ENCODE measurements around the gene SYTL5. TPM values are rescaled to one million over a fixed set of nuclear protein-coding genes. Genes with fewer than 3 reads are reported as not detected.

Gene SYTL5
- total and polyA plus RNA-seq, 2 experiments from 2014 or later = 0.23 to 0.35 TPM

DNA sequence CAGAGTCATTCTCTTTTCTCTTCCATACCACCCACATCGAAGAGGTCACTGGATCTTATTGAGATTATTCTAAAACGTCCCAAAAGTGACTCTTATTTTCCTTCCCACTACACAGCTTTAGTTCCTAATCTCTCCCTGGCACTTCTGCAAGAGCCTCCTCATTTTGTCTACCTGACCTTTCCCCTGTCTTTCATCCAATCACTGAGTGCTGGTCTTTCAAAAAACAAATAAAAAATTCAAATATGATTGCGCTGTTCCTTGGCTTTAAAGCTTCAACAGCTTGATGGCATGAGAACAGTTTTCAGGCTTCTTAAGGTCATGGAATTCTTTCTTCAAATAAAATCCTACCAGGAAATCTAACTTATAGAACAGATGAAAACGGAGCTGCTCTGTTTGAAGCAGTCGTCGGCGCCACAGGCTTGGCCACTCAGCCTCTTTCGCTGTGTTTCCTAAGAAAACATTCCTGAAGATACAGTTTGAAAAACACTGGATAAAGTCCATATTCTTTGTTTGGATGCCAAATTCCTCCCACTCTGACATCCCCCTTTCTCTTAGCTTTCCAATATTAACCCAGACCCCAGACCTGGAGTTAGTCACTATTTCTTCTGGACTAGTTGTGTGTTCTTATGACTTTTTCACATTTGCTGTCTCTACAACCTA is 12.5 kb downstream of the SYTL5 start (continued):
- TF ChIP-seq, protein P1, sequence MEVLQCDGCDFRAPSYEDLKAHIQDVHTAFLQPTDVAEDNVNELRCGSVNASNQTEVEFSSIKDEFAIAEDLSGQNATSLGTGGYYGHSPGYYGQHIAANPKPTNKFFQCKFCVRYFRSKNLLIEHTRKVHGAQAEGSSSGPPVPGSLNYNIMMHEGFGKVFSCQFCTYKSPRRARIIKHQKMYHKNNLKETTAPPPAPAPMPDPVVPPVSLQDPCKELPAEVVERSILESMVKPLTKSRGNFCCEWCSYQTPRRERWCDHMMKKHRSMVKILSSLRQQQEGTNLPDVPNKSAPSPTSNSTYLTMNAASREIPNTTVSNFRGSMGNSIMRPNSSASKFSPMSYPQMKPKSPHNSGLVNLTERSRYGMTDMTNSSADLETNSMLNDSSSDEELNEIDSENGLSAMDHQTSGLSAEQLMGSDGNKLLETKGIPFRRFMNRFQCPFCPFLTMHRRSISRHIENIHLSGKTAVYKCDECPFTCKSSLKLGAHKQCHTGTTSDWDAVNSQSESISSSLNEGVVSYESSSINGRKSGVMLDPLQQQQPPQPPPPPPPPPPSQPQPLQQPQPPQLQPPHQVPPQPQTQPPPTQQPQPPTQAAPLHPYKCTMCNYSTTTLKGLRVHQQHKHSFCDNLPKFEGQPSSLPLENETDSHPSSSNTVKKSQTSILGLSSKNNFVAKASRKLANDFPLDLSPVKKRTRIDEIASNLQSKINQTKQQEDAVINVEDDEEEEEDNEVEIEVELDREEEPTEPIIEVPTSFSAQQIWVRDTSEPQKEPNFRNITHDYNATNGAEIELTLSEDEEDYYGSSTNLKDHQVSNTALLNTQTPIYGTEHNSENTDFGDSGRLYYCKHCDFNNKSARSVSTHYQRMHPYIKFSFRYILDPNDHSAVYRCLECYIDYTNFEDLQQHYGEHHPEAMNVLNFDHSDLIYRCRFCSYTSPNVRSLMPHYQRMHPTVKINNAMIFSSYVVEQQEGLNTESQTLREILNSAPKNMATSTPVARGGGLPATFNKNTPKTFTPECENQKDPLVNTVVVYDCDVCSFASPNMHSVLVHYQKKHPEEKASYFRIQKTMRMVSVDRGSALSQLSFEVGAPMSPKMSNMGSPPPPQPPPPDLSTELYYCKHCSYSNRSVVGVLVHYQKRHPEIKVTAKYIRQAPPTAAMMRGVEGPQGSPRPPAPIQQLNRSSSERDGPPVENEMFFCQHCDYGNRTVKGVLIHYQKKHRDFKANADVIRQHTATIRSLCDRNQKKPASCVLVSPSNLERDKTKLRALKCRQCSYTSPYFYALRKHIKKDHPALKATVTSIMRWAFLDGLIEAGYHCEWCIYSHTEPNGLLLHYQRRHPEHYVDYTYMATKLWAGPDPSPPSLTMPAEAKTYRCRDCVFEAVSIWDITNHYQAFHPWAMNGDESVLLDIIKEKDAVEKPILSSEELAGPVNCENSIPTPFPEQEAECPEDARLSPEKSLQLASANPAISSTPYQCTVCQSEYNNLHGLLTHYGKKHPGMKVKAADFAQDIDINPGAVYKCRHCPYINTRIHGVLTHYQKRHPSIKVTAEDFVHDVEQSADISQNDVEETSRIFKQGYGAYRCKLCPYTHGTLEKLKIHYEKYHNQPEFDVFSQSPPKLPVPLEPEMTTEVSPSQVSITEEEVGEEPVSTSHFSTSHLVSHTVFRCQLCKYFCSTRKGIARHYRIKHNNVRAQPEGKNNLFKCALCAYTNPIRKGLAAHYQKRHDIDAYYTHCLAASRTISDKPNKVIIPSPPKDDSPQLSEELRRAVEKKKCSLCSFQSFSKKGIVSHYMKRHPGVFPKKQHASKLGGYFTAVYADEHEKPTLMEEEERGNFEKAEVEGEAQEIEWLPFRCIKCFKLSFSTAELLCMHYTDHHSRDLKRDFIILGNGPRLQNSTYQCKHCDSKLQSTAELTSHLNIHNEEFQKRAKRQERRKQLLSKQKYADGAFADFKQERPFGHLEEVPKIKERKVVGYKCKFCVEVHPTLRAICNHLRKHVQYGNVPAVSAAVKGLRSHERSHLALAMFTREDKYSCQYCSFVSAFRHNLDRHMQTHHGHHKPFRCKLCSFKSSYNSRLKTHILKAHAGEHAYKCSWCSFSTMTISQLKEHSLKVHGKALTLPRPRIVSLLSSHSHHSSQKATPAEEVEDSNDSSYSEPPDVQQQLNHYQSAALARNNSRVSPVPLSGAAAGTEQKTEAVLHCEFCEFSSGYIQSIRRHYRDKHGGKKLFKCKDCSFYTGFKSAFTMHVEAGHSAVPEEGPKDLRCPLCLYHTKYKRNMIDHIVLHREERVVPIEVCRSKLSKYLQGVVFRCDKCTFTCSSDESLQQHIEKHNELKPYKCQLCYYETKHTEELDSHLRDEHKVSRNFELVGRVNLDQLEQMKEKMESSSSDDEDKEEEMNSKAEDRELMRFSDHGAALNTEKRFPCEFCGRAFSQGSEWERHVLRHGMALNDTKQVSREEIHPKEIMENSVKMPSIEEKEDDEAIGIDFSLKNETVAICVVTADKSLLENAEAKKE (CRISPR knock-in tag; IDR thresholded peaks at IDR 0.05) = no peak
- no peak for TF ChIP-seq POLR2AphosphoS5 (IDR thresholded peaks at IDR 0.05; ENCODE audit: low read depth)
- no peak for TF ChIP-seq ZNF331 (CRISPR knock-in tag; IDR thresholded peaks at IDR 0.05; ENCODE audit: low read depth)
- TF ChIP-seq, protein P2, sequence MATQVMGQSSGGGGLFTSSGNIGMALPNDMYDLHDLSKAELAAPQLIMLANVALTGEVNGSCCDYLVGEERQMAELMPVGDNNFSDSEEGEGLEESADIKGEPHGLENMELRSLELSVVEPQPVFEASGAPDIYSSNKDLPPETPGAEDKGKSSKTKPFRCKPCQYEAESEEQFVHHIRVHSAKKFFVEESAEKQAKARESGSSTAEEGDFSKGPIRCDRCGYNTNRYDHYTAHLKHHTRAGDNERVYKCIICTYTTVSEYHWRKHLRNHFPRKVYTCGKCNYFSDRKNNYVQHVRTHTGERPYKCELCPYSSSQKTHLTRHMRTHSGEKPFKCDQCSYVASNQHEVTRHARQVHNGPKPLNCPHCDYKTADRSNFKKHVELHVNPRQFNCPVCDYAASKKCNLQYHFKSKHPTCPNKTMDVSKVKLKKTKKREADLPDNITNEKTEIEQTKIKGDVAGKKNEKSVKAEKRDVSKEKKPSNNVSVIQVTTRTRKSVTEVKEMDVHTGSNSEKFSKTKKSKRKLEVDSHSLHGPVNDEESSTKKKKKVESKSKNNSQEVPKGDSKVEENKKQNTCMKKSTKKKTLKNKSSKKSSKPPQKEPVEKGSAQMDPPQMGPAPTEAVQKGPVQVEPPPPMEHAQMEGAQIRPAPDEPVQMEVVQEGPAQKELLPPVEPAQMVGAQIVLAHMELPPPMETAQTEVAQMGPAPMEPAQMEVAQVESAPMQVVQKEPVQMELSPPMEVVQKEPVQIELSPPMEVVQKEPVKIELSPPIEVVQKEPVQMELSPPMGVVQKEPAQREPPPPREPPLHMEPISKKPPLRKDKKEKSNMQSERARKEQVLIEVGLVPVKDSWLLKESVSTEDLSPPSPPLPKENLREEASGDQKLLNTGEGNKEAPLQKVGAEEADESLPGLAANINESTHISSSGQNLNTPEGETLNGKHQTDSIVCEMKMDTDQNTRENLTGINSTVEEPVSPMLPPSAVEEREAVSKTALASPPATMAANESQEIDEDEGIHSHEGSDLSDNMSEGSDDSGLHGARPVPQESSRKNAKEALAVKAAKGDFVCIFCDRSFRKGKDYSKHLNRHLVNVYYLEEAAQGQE (IDR thresholded peaks at IDR 0.05; ENCODE audit: unreplicated experiment) = no peak
- no peak for TF ChIP-seq EZH2 (IDR thresholded peaks at IDR 0.05; ENCODE audit: low read depth, unreplicated experiment)

Data from GM23338 (cell line).